Adrenal gland (tissue), 5 donors: ENCODE data around the gene RAMACL.

Source experiments
- CTCF ChIP-seq, 6 experiments: fragments of 450-650 bp in 4 of 6; fragments of 200-600 bp in 2 of 6; sonication (generic) in 1 of 6; IDR thresholded peaks; 1 replicate in 5 of 6; 2 replicates in 1 of 6; pipeline versions ENCODE4 v1.5.1 to v1.8.0; 2016 to 2021; ENCODE audit warnings: antibody characterized with exemption in 6 of 6, mild to moderate bottlenecking in 2 of 6, moderate library complexity in 1 of 6
- POLR2A ChIP-seq, 2 donors: fragments of 450-650 bp; IDR thresholded peaks; one replicate each; pipeline ENCODE4 v1.6.1; 2017; ENCODE audit warnings: antibody characterized with exemption in 2 of 2, mild to moderate bottlenecking in 2 of 2, moderate library complexity in 1 of 2
- donor health status: DM: no; HTN: no; CAD: no.

GRCh38 chr6:166575205-166575604 lies 11.3 kb downstream of the RAMACL start:
- TF ChIP-seq CTCF (IDR thresholded peaks at IDR 0.05) (no peak), POLR2A (IDR thresholded peaks at IDR 0.05) (no peak)
